NCI-H446 (cell line): Measurements from ENCODE around the gene FFAR1.
"Not testable (repeated sequence)": the region's sequence is repeated elsewhere in the genome, so short reads cannot be mapped to it uniquely, and the experiment has no call there.

Source experiments
- DNase-seq, 2 experiments: peaks; one replicate each; lab custom pipeline; 2025; lab: John Stamatoyannopoulos, UW

FFAR1 gene

GRCh38 chr19:35342430-35342829, 5.3 kb upstream of the FFAR1 start:
- DNase-seq = no peak

- no peak for DNase-seq
These were observed 3.1 kb upstream of the FFAR1 start for GRCh38 chr19:35344511-35345031.

- no peak for DNase-seq
These were observed 2.0 kb upstream of the FFAR1 start for GRCh38 chr19:35345671-35346111.

GRCh38 chr19:35346193-35347052, 1.3 kb upstream of the FFAR1 start:
- DNase-seq = no peak

GRCh38 chr19:35347930-35348298, 212 bp downstream of the FFAR1 start:
- no peak for DNase-seq

GRCh38 chr19:35348911-35349611, 1.4 kb downstream of the FFAR1 start:
- no peak for DNase-seq

GRCh38 chr19:35349614-35350521, 2.2 kb downstream of the FFAR1 start:
- DNase-seq = no peak

- no peak for DNase-seq
These were observed 2.9 kb downstream of the FFAR1 start for GRCh38 chr19:35350591-35350990.

GRCh38 chr19:35351411-35352176, 3.9 kb downstream of the FFAR1 start:
- DNase-seq = no peak

- DNase-seq = no peak
These were observed 4.4 kb downstream of the FFAR1 start for GRCh38 chr19:35352177-35352447.

GRCh38 chr19:35352448-35353304, 5.0 kb downstream of the FFAR1 start:
- DNase-seq = peak; percentile 44 to 63

GRCh38 chr19:35353635-35354034, 5.9 kb downstream of the FFAR1 start:
- DNase-seq = no peak

- no peak for DNase-seq
These were observed 7.2 kb downstream of the FFAR1 start for GRCh38 chr19:35354898-35355297.

- no peak for DNase-seq
These were observed 8.2 kb downstream of the FFAR1 start for GRCh38 chr19:35355791-35356460.

GRCh38 chr19:35357867-35358573, 10.3 kb downstream of the FFAR1 start, which contains the start of gene FFAR3:
Gene FFAR3 (plus strand): TSS chr19:35358460. CDS start chr19:35358891, 431 bp downstream.
- no peak for DNase-seq

- not testable (repeated sequence) for DNase-seq
These were observed 11.1 kb downstream of the FFAR1 start for GRCh38 chr19:35358834-35359233.

GRCh38 chr19:35359395-35359794, 11.7 kb downstream of the FFAR1 start:
- not testable (repeated sequence) for DNase-seq

GRCh38 chr19:35360081-35360480, 12.4 kb downstream of the FFAR1 start:
- DNase-seq = not testable (repeated sequence)

- no peak for DNase-seq
These were observed 13.2 kb downstream of the FFAR1 start for GRCh38 chr19:35360880-35361420.
